ENCODE measurements around the gene SLC11A2.

GRCh38 chr12:50960130-50960529, 66.1 kb downstream of the SLC11A2 start:
- TF ChIP-seq POLR2A (IDR thresholded peaks at IDR 0.05; ENCODE audit: low read length) (no peak), GATA1 (IDR thresholded peaks at IDR 0.05; ENCODE audit: low read depth, low read length) (no peak)
